ENCODE measurements around the gene ZBTB7B. TPM values are rescaled to one million over a fixed set of nuclear protein-coding genes. Genes with fewer than 3 reads are reported as not detected.

The ZBTB7B gene
- total and polyA plus RNA-seq, 9 of the 15 experiments (the other 6 are each of a cell fraction or from before 2014, with no cell fraction given), result 0.04 to 46.5 (median 15.2) TPM

- Histone ChIP-seq H2AFZ (ENCODE audit: low read depth, low read length) (no peak overlapping the region), H3K4me3 (no peak overlapping the region), H4K20me1 (replicated peaks; ENCODE audit: control insufficient read depth, insufficient read depth, low read length) (peaks cover 3% of the 10 kb centered on the region), H3K36me3 (ENCODE audit: control insufficient read depth, insufficient read depth, low read length) (peaks cover 60% of the 10 kb centered on the region; the same call in 2 of the 3 replicates), H3K4me1 (replicated peaks in 1 of 2; ENCODE audit: control insufficient read depth in 2 of 2, insufficient read depth in 2 of 2, low read length in 2 of 2) (peaks cover 71 to 79% of the 10 kb centered on the region in 2 experiments), H3K4me2 (ENCODE audit: insufficient read depth, low read length) (no peak overlapping the region), H3K27ac (ENCODE audit: extremely low read depth, low read depth, low read length) (peak overlapping the region; percentile 33; the same call in 2 of the 3 replicates), H3K9ac (ENCODE audit: insufficient read depth in 1 of 2, low read depth in 2 of 2, low read length in 2 of 2) (no peak overlapping the region; a peak in 1 of 4 replicates), H3K9me3 (replicated peaks; ENCODE audit: control insufficient read depth, insufficient read depth, low read depth, low read length) (no peaks in the 10 kb centered on the region), H3K9me1 (ENCODE audit: control insufficient read depth, insufficient read depth, low read length) (no peaks in the 10 kb centered on the region), H3K27me3 (ENCODE audit: control insufficient read depth in 2 of 2, insufficient read depth in 2 of 2, low read length in 2 of 2) (no peaks in the 10 kb centered on the region), H3K79me2 (ENCODE audit: control insufficient read depth, insufficient read depth, low read length) (peaks cover 90% of the 10 kb centered on the region)
- intact Hi-C loops (cut with micrococcal nuclease) (no loop called here), in situ Hi-C loops (cut with MboI) (no loop called here)
- TF ChIP-seq SIX5 (IDR thresholded peaks at IDR 0.05; ENCODE audit: borderline replicate concordance in 1 of 2, insufficient read depth in 1 of 2, low read depth in 1 of 2, low read length in 2 of 2), result peak; percentile 92 to 93
- TF ChIP-seq MBD2 (IDR thresholded peaks at IDR 0.05; ENCODE audit: borderline replicate concordance, low read depth), result peak; percentile 48; the same call in 1 of the 2 replicates
- no peak for TF ChIP-seq DDX20 (tag; IDR thresholded peaks at IDR 0.05; ENCODE audit: low read depth)
- no peak for TF ChIP-seq HNRNPL (IDR thresholded peaks at IDR 0.05; ENCODE audit: low read depth, low read length)
- peak; percentile 83 for TF ChIP-seq ZNF143 (CRISPR knock-in tag; IDR thresholded peaks at IDR 0.05)
- TF ChIP-seq MEIS2 (IDR thresholded peaks at IDR 0.05; ENCODE audit: partially characterized antibody), result peak; percentile 42
- 0 out of 2 replicates have a peak, but pooled peaks have one; percentile 30 for TF ChIP-seq SUPT5H (IDR thresholded peaks at IDR 0.05)
- TF ChIP-seq HCFC1 (IDR thresholded peaks at IDR 0.05; ENCODE audit: low read depth, low read length), result peak; percentile 90
- peak in 1 of 2 experiments; percentile 29; a peak in 1 of 4 replicates for TF ChIP-seq HDAC1 (IDR thresholded peaks at IDR 0.05)
- peak in 1 of 2 experiments; percentile 94 for TF ChIP-seq AFF1 (IDR thresholded peaks at IDR 0.05; ENCODE audit: low read depth in 1 of 2, partially characterized antibody in 2 of 2)
- TF ChIP-seq CREM (IDR thresholded peaks at IDR 0.05; ENCODE audit: low read depth), result peak; percentile 57
- TF ChIP-seq KDM1A (IDR thresholded peaks at IDR 0.05), result 0 out of 4 replicates have a peak, but pooled peaks of 1 of the 2 experiments have one; percentile 15
- no peak for TF ChIP-seq OTX1 (CRISPR knock-in tag; IDR thresholded peaks at IDR 0.05)
- no peak for TF ChIP-seq DPF2 (IDR thresholded peaks at IDR 0.05)
- BruUV-seq (replicated peaks), result no TSS peak
- peak; percentile 94 for FAIRE-seq
- no peak for DNase-seq (ENCODE audit: extremely low read depth in 1 of 4, low spot score in 3 of 4)
- 55% methylated on average over 2 of the region's 2 CpGs for WGBS (ENCODE audit: insufficient coverage, low coverage, missing lambda C conversion rate)
- ChIA-PET CTCF (ENCODE audit: low intra/inter-chr PET ratio) (no interaction called here), POLR2A (interaction anchor here (0.6 to 1.0 kb wide), 7 partner anchors 11 to 748 kb away, joined by 3 to 4 read pairs (median 3); partner anchors contain the start of gene DPM3)
- no peak for ATAC-seq
These were observed 4.0 kb downstream of the ZBTB7B start for GRCh38 chr1:155006601-155007101.

All from K562 (cell line).